WTC11 (cell line): ENCODE measurements around the gene ERCC6. TPM values are rescaled to one million over a fixed set of nuclear protein-coding genes. Genes with fewer than 3 reads are reported as not detected.

ENCODE experiments used
- ATAC-seq: fragments of 200-7000 bp; cut with Tn5 transposase; 2 replicates; pipeline ENCODE4 v1.10.0; 2021; ENCODE audit warnings: mild to moderate bottlenecking, moderate library complexity
- CTCF ChIA-PET: fragments of 300-600 bp; sonication (Branson Sonifier 250); formaldehyde crosslinking; loops from one replicate; lab custom pipeline; 2021; ENCODE audit warnings: antibody characterized with exemption; lab: Charles Lee
- POLR2A ChIA-PET: fragments of 350-600 bp; sonication (Branson Sonifier 250); formaldehyde crosslinking; loops from one replicate; lab custom pipeline; 2021; ENCODE audit warnings: antibody characterized with exemption; lab: Charles Lee
- DNase-seq: peaks from one replicate; pipeline ENCODE4 v3.0.0; 2021; ENCODE audit warnings: low spot score
- H3K27ac Mint-ChIP-seq: 2 replicates; pipeline ENCODE4 v1.8.0; 2021; ENCODE audit warnings: mixed read lengths
- H3K27me3 Mint-ChIP-seq: 2 replicates; pipeline ENCODE4 v1.8.0; 2021; ENCODE audit warnings: low read depth, mild to moderate bottlenecking, moderate library complexity, mixed read lengths
- H3K36me3 Mint-ChIP-seq: 2 replicates; pipeline ENCODE4 v1.8.0; 2021; ENCODE audit warnings: mixed read lengths
- H3K4me1 Mint-ChIP-seq: 2 replicates; pipeline ENCODE4 v1.8.0; 2022; ENCODE audit warnings: mixed read lengths
- H3K4me3 Mint-ChIP-seq: 2 replicates; pipeline ENCODE4 v1.8.0; 2021; ENCODE audit warnings: mild to moderate bottlenecking, moderate library complexity, mixed read lengths
- H3K9me3 Mint-ChIP-seq: 2 replicates; pipeline ENCODE4 v1.8.0; 2021; ENCODE audit warnings: mixed read lengths
- ATF1 ChIP-seq: sonication (generic); formaldehyde crosslinking; IDR thresholded peaks from 2 replicates; pipeline ENCODE4 v1.8.1; 2023; ENCODE audit warnings: mild to moderate bottlenecking, moderate library complexity, missing genetic modification reagents
- CBFB ChIP-seq: sonication (generic); formaldehyde crosslinking; IDR thresholded peaks from 2 replicates; pipeline ENCODE4 v1.8.1; 2022; ENCODE audit warnings: mild to moderate bottlenecking, low read depth, missing genetic modification reagents
- EMX1 ChIP-seq: fragments of 250-450 bp; sonication (Bioruptor Pico); IDR thresholded peaks from 2 replicates; pipeline ENCODE4 v1.8.0; 2021; ENCODE audit warnings: mild to moderate bottlenecking
- ESRRA ChIP-seq: sonication (generic); formaldehyde crosslinking; IDR thresholded peaks from 2 replicates; pipeline ENCODE4 v1.8.1; 2022; ENCODE audit warnings: mild to moderate bottlenecking, missing genetic modification reagents, borderline replicate concordance
- FOXJ3 ChIP-seq: sonication (generic); formaldehyde crosslinking; IDR thresholded peaks from 2 replicates; pipeline ENCODE4 v1.9.0; 2021; ENCODE audit warnings: missing genetic modification reagents, mild to moderate bottlenecking, borderline replicate concordance
- FOXP1 ChIP-seq: sonication (generic); formaldehyde crosslinking; IDR thresholded peaks from 2 replicates; pipeline ENCODE4 v1.8.0; 2022; ENCODE audit warnings: missing genetic modification reagents, mild to moderate bottlenecking, moderate library complexity, borderline replicate concordance
- HMGA2 ChIP-seq: fragments of 250-450 bp; sonication (Bioruptor Pico); IDR thresholded peaks from 2 replicates; pipeline ENCODE4 v1.4.0; 2021; ENCODE audit warnings: mild to moderate bottlenecking, moderate library complexity
- KAT7 ChIP-seq: sonication (generic); formaldehyde crosslinking; IDR thresholded peaks from 2 replicates; pipeline ENCODE4 v1.8.1; 2023; ENCODE audit warnings: missing genetic modification reagents, mild to moderate bottlenecking, borderline replicate concordance
- PRRX2 ChIP-seq: fragments of 250-450 bp; sonication (Bioruptor Pico); IDR thresholded peaks from 2 replicates; pipeline ENCODE4 v1.8.0; 2021; ENCODE audit warnings: mild to moderate bottlenecking
- RELA ChIP-seq: sonication (generic); formaldehyde crosslinking; IDR thresholded peaks from 2 replicates; pipeline ENCODE4 v1.8.1; 2022; ENCODE audit warnings: missing genetic modification reagents, mild to moderate bottlenecking, borderline replicate concordance
- SP1 ChIP-seq: sonication (generic); formaldehyde crosslinking; conservative IDR thresholded peaks from 2 replicates; pipeline ENCODE4 v1.8.1; 2022; ENCODE audit warnings: missing genetic modification reagents
- TEAD4 ChIP-seq: sonication (generic); formaldehyde crosslinking; IDR thresholded peaks from 2 replicates; pipeline ENCODE4 v1.8.0; 2022; ENCODE audit warnings: mild to moderate bottlenecking, missing genetic modification reagents
- ZNF219 ChIP-seq: sonication (generic); formaldehyde crosslinking; IDR thresholded peaks from 2 replicates; pipeline ENCODE4 v1.8.0; 2023; ENCODE audit warnings: missing genetic modification reagents, mild to moderate bottlenecking, borderline replicate concordance
- ZNF317 ChIP-seq: sonication (generic); formaldehyde crosslinking; IDR thresholded peaks from 2 replicates; pipeline ENCODE4 v1.8.1; 2023; ENCODE audit warnings: low read depth, mild to moderate bottlenecking, moderate library complexity, missing genetic modification reagents, borderline replicate concordance
- total RNA-seq: library from RNA; stranded (reverse); gene quantifications from 3 replicates; pipeline ENCODE4 v1.2.3, GENCODE V29; 2021
- TF ChIP-seq, protein P1 (sequence below): sonication (generic); formaldehyde crosslinking; IDR thresholded peaks from 2 replicates; pipeline ENCODE4 v1.8.1; 2022; ENCODE audit warnings: missing genetic modification reagents, borderline replicate concordance
- TF ChIP-seq, protein P2 (sequence below): sonication (generic); formaldehyde crosslinking; IDR thresholded peaks from 2 replicates; pipeline ENCODE4 v1.8.1; 2023; ENCODE audit warnings: mild to moderate bottlenecking, missing genetic modification reagents, moderate library complexity
- TF ChIP-seq, protein P3 (sequence below): sonication (generic); formaldehyde crosslinking; IDR thresholded peaks from 2 replicates; pipeline ENCODE4 v1.8.1; 2023; ENCODE audit warnings: mild to moderate bottlenecking, moderate library complexity, missing genetic modification reagents
- TF ChIP-seq, protein P4 (sequence below): fragments of 250-450 bp; sonication (Bioruptor Pico); conservative IDR thresholded peaks from 2 replicates; pipeline ENCODE4 v1.9.0; 2021; ENCODE audit warnings: mild to moderate bottlenecking
- TF ChIP-seq, protein P5 (sequence below): fragments of 250-450 bp; sonication (Bioruptor Pico); IDR thresholded peaks from 2 replicates; pipeline ENCODE4 v1.9.0; 2021; ENCODE audit warnings: mild to moderate bottlenecking
- TF ChIP-seq, protein P6 (sequence below): sonication (generic); formaldehyde crosslinking; IDR thresholded peaks from 2 replicates; pipeline ENCODE4 v1.8.1; 2022; ENCODE audit warnings: mild to moderate bottlenecking, missing genetic modification reagents, moderate library complexity, borderline replicate concordance

ERCC6 gene
- total RNA-seq, 1 experiment from 2014 or later: 10.9 TPM

DNA sequence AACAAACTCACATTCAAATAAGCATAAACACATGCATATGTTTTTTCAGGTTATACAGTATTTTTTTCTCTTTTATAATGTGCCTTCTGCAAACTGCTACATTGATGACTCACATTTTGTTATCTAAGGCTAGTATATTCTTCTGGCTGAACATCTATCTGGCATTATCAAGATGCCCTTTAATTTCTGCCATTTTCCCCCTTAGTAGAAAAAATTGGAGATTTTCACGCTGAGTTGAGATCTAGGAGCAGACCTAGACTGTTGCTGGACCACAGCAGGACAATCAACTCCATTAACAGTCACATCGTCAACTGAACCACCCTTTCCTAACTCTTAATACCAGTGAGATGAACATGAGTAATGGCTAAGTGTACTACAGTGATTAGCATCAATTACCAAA, 41.6 kb downstream of the ERCC6 start:
- H3K4me1 Mint-ChIP-seq: 0 out of 2 replicates have a peak, but pooled peaks cover 3% of the 10 kb centered on the region
- TF ChIP-seq EMX1 (CRISPR knock-in tag) (no peak), CBFB (CRISPR knock-in tag) (no peak), FOXJ3 (no peak), ZNF219 (CRISPR knock-in tag) (no peak), PRRX2 (CRISPR knock-in tag) (no peak), ESRRA (CRISPR knock-in tag) (no peak), ZNF317 (CRISPR knock-in tag) (no peak), FOXP1 (CRISPR knock-in tag) (no peak), TEAD4 (CRISPR knock-in tag) (no peak), ATF1 (CRISPR knock-in tag) (no peak), HMGA2 (CRISPR knock-in tag) (no peak), KAT7 (CRISPR knock-in tag) (no peak)
- TF ChIP-seq, protein P1, sequence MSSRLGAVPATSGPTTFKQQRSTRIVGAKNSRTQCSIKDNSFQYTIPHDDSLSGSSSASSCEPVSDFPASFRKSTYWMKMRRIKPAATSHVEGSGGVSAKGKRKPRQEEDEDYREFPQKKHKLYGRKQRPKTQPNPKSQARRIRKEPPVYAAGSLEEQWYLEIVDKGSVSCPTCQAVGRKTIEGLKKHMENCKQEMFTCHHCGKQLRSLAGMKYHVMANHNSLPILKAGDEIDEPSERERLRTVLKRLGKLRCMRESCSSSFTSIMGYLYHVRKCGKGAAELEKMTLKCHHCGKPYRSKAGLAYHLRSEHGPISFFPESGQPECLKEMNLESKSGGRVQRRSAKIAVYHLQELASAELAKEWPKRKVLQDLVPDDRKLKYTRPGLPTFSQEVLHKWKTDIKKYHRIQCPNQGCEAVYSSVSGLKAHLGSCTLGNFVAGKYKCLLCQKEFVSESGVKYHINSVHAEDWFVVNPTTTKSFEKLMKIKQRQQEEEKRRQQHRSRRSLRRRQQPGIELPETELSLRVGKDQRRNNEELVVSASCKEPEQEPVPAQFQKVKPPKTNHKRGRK (CRISPR knock-in tag): no peak
- TF ChIP-seq, protein P2, sequence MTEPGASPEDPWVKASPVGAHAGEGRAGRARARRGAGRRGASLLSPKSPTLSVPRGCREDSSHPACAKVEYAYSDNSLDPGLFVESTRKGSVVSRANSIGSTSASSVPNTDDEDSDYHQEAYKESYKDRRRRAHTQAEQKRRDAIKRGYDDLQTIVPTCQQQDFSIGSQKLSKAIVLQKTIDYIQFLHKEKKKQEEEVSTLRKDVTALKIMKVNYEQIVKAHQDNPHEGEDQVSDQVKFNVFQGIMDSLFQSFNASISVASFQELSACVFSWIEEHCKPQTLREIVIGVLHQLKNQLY (CRISPR knock-in tag): no peak
- TF ChIP-seq, protein P3, sequence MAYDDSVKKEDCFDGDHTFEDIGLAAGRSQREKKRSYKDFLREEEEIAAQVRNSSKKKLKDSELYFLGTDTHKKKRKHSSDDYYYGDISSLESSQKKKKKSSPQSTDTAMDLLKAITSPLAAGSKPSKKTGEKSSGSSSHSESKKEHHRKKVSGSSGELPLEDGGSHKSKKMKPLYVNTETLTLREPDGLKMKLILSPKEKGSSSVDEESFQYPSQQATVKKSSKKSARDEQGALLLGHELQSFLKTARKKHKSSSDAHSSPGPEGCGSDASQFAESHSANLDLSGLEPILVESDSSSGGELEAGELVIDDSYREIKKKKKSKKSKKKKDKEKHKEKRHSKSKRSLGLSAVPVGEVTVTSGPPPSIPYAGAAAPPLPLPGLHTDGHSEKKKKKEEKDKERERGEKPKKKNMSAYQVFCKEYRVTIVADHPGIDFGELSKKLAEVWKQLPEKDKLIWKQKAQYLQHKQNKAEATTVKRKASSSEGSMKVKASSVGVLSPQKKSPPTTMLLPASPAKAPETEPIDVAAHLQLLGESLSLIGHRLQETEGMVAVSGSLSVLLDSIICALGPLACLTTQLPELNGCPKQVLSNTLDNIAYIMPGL (CRISPR knock-in tag): no peak
- TF ChIP-seq, protein P4, sequence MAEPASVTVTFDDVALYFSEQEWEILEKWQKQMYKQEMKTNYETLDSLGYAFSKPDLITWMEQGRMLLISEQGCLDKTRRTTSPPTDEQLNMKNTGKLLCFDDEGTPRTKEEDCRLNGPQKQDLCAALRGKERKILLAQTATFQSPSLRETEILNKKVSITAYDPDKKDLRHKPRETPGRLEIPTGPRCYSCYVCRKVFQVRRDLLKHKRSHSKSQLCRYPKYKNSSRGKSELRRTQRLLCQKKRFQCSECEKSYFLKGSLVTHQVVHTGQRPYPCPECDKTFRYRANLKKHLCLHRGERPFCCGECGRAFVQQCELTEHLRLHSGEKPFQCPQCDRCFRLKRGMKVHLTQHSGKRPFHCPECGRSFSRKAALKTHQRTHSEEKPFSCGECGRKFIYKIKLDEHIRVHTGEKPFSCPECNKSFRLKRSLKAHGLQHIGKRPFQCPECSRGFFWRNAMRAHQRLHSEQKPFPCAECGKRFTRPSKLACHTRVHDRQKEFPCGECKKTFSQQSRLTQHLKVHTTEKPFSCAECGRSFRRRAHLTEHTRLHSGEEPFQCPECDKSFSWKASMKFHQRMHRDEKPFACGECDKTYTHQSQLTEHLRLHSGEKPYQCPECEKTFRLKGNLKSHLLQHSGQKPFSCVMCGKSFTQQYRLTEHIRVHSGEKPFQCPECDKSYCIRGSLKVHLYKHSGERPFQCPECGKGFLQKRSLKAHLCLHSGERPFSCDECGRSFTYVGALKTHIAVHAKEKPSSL (CRISPR knock-in tag): no peak
- TF ChIP-seq, all 79 proteins: peak for 0
- H3K27ac Mint-ChIP-seq: no peak overlapping the region
- H3K4me3 Mint-ChIP-seq: no peak overlapping the region
- POLR2A ChIA-PET: no interaction called here
- DNase-seq (no peak), ATAC-seq (no peak)
- CTCF ChIA-PET: interaction anchor here (1.4 kb wide), 1 partner anchor 22 kb away, joined by 6 read pairs; no protein-coding TSS in a partner anchor
- no peaks in the 10 kb centered on the region for H3K9me3 Mint-ChIP-seq
- H3K36me3 Mint-ChIP-seq: no peaks in the 10 kb centered on the region
- H3K27me3 Mint-ChIP-seq: no peaks in the 10 kb centered on the region

DNA sequence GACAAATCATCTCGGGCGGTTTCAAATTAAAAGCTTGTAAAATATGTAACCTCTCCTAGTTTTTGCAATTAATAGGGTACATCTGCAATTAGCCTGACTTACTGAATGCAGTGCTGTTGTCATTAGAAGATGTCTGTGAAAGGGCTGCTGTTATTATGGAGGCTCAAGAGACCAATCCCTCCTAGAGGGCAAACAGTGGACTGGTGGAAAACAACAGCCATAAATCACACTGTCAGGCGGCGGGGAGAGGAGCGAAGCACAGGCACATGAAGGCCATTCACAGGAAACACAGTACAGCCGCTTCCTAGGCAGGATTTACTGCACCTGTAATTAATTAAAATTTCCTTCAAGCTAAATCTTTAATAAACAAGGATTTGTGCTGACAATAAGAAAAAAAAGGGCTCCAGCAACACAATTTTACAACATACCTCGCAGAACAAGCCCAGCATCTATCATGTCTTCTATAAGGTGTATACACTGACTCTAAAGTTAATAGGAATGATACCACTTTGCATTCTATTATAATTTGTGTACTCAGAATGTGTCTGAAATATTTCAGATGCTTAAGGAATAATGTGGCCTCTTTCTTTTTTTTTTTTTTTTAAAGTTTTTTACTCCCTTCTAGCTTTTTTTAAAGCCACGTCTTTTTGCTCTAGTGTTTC, 50.7 kb downstream of the ERCC6 start:
- CTCF ChIA-PET: interaction anchor here (0.7 to 1.9 kb wide), 2 partner anchors 36 to 80 kb away, joined by 3 to 9 read pairs; no protein-coding TSS in a partner anchor
- DNase-seq (no peak), ATAC-seq (no peak)
- H3K4me1 Mint-ChIP-seq: no peaks in the 10 kb centered on the region
- no peaks in the 10 kb centered on the region for H3K9me3 Mint-ChIP-seq
- no peak overlapping the region for H3K4me3 Mint-ChIP-seq
- no peaks in the 10 kb centered on the region for H3K27me3 Mint-ChIP-seq
- POLR2A ChIA-PET: no interaction called here
- no peak overlapping the region for H3K27ac Mint-ChIP-seq
- peaks cover 2% of the 10 kb centered on the region; the same call in 1 of the 2 replicates for H3K36me3 Mint-ChIP-seq
- TF ChIP-seq SP1 (CRISPR knock-in tag) (no peak), RELA (CRISPR knock-in tag) (no peak)
- TF ChIP-seq, protein P5, sequence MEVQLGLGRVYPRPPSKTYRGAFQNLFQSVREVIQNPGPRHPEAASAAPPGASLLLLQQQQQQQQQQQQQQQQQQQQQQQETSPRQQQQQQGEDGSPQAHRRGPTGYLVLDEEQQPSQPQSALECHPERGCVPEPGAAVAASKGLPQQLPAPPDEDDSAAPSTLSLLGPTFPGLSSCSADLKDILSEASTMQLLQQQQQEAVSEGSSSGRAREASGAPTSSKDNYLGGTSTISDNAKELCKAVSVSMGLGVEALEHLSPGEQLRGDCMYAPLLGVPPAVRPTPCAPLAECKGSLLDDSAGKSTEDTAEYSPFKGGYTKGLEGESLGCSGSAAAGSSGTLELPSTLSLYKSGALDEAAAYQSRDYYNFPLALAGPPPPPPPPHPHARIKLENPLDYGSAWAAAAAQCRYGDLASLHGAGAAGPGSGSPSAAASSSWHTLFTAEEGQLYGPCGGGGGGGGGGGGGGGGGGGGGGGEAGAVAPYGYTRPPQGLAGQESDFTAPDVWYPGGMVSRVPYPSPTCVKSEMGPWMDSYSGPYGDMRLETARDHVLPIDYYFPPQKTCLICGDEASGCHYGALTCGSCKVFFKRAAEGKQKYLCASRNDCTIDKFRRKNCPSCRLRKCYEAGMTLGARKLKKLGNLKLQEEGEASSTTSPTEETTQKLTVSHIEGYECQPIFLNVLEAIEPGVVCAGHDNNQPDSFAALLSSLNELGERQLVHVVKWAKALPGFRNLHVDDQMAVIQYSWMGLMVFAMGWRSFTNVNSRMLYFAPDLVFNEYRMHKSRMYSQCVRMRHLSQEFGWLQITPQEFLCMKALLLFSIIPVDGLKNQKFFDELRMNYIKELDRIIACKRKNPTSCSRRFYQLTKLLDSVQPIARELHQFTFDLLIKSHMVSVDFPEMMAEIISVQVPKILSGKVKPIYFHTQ (CRISPR knock-in tag): no peak
- TF ChIP-seq, protein P1 (CRISPR knock-in tag): no peak
- TF ChIP-seq, protein P6, sequence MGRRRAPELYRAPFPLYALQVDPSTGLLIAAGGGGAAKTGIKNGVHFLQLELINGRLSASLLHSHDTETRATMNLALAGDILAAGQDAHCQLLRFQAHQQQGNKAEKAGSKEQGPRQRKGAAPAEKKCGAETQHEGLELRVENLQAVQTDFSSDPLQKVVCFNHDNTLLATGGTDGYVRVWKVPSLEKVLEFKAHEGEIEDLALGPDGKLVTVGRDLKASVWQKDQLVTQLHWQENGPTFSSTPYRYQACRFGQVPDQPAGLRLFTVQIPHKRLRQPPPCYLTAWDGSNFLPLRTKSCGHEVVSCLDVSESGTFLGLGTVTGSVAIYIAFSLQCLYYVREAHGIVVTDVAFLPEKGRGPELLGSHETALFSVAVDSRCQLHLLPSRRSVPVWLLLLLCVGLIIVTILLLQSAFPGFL (CRISPR knock-in tag): no peak
- TF ChIP-seq, all 79 proteins: peak for 0
